Activated naive CD4-positive, alpha-beta T cell treated with anti-CD3 and anti-CD28 coated beads, Interleukin-2, amount 50 U/mL, for 24 hours (primary cell): ENCODE measurements around the gene POU3F2.

Experiments
- H3K27ac Mint-ChIP-seq: one replicate; pipeline ENCODE4 v1.8.0; 2021; ENCODE audit warnings: mild to moderate bottlenecking, mixed read lengths
- H3K27me3 Mint-ChIP-seq: one replicate; pipeline ENCODE4 v1.8.0; 2021; ENCODE audit warnings: mixed read lengths
- H3K36me3 Mint-ChIP-seq: one replicate; pipeline ENCODE4 v1.8.0; 2021; ENCODE audit warnings: mixed read lengths
- H3K4me1 Mint-ChIP-seq: one replicate; pipeline ENCODE4 v1.8.0; 2021; ENCODE audit warnings: mixed read lengths
- H3K4me3 Mint-ChIP-seq: one replicate; pipeline ENCODE4 v1.8.0; 2021; ENCODE audit warnings: mild to moderate bottlenecking, mixed read lengths
- H3K9me3 Mint-ChIP-seq: one replicate; pipeline ENCODE4 v1.8.0; 2021; ENCODE audit warnings: mixed read lengths

Gene POU3F2

GRCh38 chr6:98836962-98837944, 2.9 kb downstream of the POU3F2 start:
- H3K4me1 Mint-ChIP-seq, result peaks cover 24% of the 10 kb centered on the region
- H3K9me3 Mint-ChIP-seq, result peaks cover 7% of the 10 kb centered on the region
- H3K36me3 Mint-ChIP-seq, result peaks cover 3% of the 10 kb centered on the region
- H3K4me3 Mint-ChIP-seq, result no peak overlapping the region
- H3K27ac Mint-ChIP-seq, result no peak overlapping the region
- H3K27me3 Mint-ChIP-seq, result peaks cover 70% of the 10 kb centered on the region

GRCh38 chr6:98838032-98838431, 3.7 kb downstream of the POU3F2 start:
- Mint-ChIP-seq H3K4me1 (peaks cover 22% of the 10 kb centered on the region), H3K9me3 (peaks cover 7% of the 10 kb centered on the region), H3K4me3 (no peak overlapping the region), H3K36me3 (peaks cover 3% of the 10 kb centered on the region), H3K27ac (no peak overlapping the region), H3K27me3 (peaks cover 70% of the 10 kb centered on the region)

GRCh38 chr6:98838975-98839374, 4.6 kb downstream of the POU3F2 start:
- Mint-ChIP-seq H3K4me3 (no peak overlapping the region), H3K27me3 (peaks cover 67% of the 10 kb centered on the region), H3K4me1 (peaks cover 18% of the 10 kb centered on the region), H3K27ac (no peak overlapping the region), H3K36me3 (peaks cover 3% of the 10 kb centered on the region), H3K9me3 (peaks cover 7% of the 10 kb centered on the region)

- Mint-ChIP-seq H3K27me3 (peaks cover 69% of the 10 kb centered on the region), H3K27ac (no peak overlapping the region), H3K4me1 (peaks cover 20% of the 10 kb centered on the region), H3K9me3 (peaks cover 7% of the 10 kb centered on the region), H3K36me3 (peaks cover 3% of the 10 kb centered on the region), H3K4me3 (no peak overlapping the region)
Observed at GRCh38 chr6:98839781-98840361, 5.5 kb downstream of the POU3F2 start.

- no peak overlapping the region for H3K27ac Mint-ChIP-seq
- no peak overlapping the region for H3K4me3 Mint-ChIP-seq
- peaks cover 22% of the 10 kb centered on the region for H3K4me1 Mint-ChIP-seq
Observed at GRCh38 chr6:98840385-98840784, 6.0 kb downstream of the POU3F2 start.

GRCh38 chr6:98840996-98841513, 6.7 kb downstream of the POU3F2 start:
- H3K36me3 Mint-ChIP-seq, result peaks cover 3% of the 10 kb centered on the region

More at GRCh38 chr6:98840385-98840784, 6.0 kb downstream of the POU3F2 start:
- Mint-ChIP-seq H3K36me3 (peaks cover 3% of the 10 kb centered on the region), H3K9me3 (peaks cover 7% of the 10 kb centered on the region), H3K27me3 (peaks cover 69% of the 10 kb centered on the region)

GRCh38 chr6:98841621-98842341, 7.4 kb downstream of the POU3F2 start:
- peaks cover 7% of the 10 kb centered on the region for H3K9me3 Mint-ChIP-seq
- peaks cover 3% of the 10 kb centered on the region for H3K36me3 Mint-ChIP-seq
- no peak overlapping the region for H3K4me3 Mint-ChIP-seq
- peaks cover 74% of the 10 kb centered on the region for H3K27me3 Mint-ChIP-seq
- peaks cover 25% of the 10 kb centered on the region for H3K4me1 Mint-ChIP-seq
- peak overlapping the region; percentile 51 for H3K27ac Mint-ChIP-seq

More at GRCh38 chr6:98840996-98841513, 6.7 kb downstream of the POU3F2 start:
- Mint-ChIP-seq H3K4me3 (no peak overlapping the region), H3K27ac (no peak overlapping the region), H3K9me3 (peaks cover 7% of the 10 kb centered on the region), H3K27me3 (peaks cover 72% of the 10 kb centered on the region), H3K4me1 (peaks cover 24% of the 10 kb centered on the region)

GRCh38 chr6:98842342-98843180, 8.2 kb downstream of the POU3F2 start:
- Mint-ChIP-seq H3K4me1 (peaks cover 28% of the 10 kb centered on the region), H3K4me3 (no peak overlapping the region), H3K36me3 (peaks cover under 1% of the 10 kb centered on the region), H3K27ac (no peak overlapping the region), H3K9me3 (peaks cover 5% of the 10 kb centered on the region), H3K27me3 (peaks cover 75% of the 10 kb centered on the region)

- Mint-ChIP-seq H3K4me3 (no peak overlapping the region), H3K9me3 (no peaks in the 10 kb centered on the region)
Observed at GRCh38 chr6:98843271-98844243, 9.2 kb downstream of the POU3F2 start.

GRCh38 chr6:98844244-98845210, 10.2 kb downstream of the POU3F2 start:
- peaks cover 74% of the 10 kb centered on the region for H3K27me3 Mint-ChIP-seq
- H3K9me3 Mint-ChIP-seq, result no peaks in the 10 kb centered on the region
- H3K4me3 Mint-ChIP-seq, result peak overlapping the region; percentile 66
- H3K4me1 Mint-ChIP-seq, result peaks cover 29% of the 10 kb centered on the region
- no peak overlapping the region for H3K27ac Mint-ChIP-seq
- peaks cover 2% of the 10 kb centered on the region for H3K36me3 Mint-ChIP-seq

More at GRCh38 chr6:98843271-98844243, 9.2 kb downstream of the POU3F2 start:
- Mint-ChIP-seq H3K27ac (no peak overlapping the region), H3K36me3 (no peaks in the 10 kb centered on the region), H3K27me3 (peaks cover 71% of the 10 kb centered on the region), H3K4me1 (peaks cover 29% of the 10 kb centered on the region)

- Mint-ChIP-seq H3K36me3 (peaks cover 2% of the 10 kb centered on the region), H3K9me3 (no peaks in the 10 kb centered on the region), H3K27ac (no peak overlapping the region), H3K4me1 (peaks cover 29% of the 10 kb centered on the region), H3K27me3 (peaks cover 68% of the 10 kb centered on the region), H3K4me3 (peak overlapping the region; percentile 72)
Observed at GRCh38 chr6:98845211-98846020, 11.0 kb downstream of the POU3F2 start.

GRCh38 chr6:98846021-98846380, 11.6 kb downstream of the POU3F2 start:
- Mint-ChIP-seq H3K4me3 (peak overlapping the region; percentile 72), H3K36me3 (peaks cover 2% of the 10 kb centered on the region), H3K4me1 (peaks cover 29% of the 10 kb centered on the region), H3K9me3 (no peaks in the 10 kb centered on the region), H3K27ac (no peak overlapping the region), H3K27me3 (peaks cover 63% of the 10 kb centered on the region)
